GM21529 (cell line): ENCODE results near the gene ADAP1.
"Not testable (repeated sequence)": the region's sequence is repeated elsewhere in the genome, so short reads cannot be mapped to it uniquely, and the experiment has no call there.

Experiments
- ATAC-seq: cut with Tn5 transposase; IDR thresholded peaks from one replicate; pipeline ENCODE4 v1.9.1; 2021; ENCODE audit not compliant: unreplicated experiment

Gene ADAP1

DNA sequence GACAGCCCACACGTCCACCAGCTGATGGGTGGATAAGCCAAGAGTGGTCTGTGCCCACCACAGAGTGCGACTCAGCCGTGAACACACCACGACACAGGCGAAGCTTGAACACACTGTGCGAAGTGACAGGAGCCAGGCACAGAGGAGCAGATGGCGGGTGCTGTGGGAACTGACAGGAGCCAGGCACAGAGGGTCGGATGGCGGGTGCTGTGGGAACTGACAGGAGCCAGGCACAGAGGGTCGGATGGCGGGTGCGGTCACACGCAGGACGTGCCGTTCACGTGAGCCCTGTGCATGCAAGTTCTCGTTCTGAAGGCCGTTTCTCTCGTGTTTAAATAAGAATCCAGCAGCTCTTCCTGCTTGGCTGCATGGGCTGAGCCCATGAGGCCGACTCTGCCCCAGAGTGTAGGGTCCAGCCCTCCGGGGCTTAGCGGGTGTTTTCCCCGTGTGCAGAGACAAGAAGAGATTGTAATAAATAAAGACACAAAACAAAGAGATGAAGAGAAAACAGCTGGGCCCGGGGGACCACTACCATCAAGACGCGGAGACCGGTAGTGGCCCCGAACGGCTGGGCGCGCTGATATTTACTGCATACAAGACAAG, 5.9 kb upstream of the ADAP1 start:
- no peak for ATAC-seq

DNA sequence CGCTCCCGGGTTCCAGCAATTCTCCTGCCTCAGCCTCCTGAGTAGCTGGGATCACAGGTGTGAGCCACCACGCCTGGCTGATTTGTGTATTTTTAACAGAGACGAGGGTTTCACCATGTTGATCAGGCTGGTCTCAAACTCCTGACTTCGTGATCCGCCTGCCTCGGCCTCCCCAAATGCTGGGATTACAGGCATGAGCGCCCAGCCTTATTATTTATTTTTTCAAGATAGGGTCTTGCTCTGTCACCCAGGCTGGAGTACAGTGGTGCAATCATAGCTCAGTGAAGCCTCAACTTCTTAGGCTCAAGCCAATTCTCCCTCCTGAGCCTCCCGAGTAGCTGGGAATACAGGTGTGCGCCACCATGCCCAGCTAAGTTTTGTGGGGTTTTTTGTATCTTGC, 5.3 kb upstream of the ADAP1 start:
- not testable (repeated sequence) for ATAC-seq

DNA sequence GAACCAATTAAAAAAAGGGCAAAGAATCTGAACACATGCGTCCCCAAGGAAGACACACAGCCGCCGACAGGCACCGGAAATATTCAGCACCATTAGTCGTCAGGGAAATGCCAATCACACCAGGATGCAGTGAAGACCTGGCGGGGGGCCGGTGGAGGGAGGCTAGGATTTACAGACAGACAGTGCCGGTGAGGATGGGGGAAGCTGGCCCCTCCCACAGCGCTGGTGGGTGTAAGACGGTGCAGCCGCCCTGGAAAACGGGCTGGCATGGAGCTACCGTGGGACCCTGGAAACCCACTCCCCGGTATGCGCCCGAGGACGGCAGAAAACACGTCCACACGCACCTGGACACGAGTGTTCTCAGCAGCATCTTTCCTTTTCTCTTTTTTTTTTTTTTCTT, 4.8 kb upstream of the ADAP1 start:
- ATAC-seq = no peak

DNA sequence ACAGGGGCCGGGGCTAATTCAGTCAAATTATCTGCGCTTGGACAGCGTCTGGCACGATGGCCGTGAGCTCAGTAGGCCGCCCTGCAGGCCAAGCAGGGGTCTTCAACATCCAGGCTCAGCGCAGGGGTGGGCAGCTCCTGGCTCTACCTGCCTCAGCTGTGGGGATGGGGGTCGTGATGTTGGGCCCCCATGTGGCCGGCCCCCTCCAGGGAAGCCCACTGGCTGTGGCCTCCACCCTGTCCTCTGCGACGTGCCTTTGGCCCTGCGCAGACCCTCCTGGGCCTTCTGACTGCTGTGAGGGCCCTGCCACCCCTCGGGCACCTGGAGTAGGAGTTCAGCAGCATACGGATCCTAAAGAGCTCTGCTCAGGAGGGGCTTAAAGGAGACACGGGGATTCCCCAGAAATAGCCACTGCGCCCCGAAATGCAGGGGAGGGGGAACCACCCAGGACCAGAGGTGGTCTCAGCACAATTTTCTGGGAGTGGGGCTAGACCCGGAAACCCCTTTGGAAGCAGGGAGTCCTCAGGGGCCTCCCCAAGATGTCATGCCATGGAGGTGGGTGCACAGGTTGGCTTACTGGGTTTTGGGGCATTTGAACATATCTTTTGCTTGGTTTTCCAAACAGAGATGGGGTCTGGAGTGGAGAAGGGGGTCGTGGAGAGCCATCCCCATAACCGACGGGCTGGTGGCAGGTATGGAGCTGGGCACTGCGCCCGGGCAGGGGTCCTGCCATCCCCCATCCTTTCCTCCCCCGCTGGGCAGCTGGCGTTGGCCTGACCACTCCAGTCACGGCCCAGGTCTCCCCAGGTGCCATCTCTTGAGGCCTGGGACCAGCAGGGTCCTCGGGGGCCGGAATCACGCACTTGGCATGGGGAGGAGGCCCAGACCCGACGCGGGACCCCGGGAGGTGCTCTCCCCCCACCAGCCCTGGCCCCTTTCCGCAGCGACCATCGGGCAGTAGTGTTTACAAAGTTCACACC, 4.0 kb upstream of the ADAP1 start:
- ATAC-seq = no peak

DNA sequence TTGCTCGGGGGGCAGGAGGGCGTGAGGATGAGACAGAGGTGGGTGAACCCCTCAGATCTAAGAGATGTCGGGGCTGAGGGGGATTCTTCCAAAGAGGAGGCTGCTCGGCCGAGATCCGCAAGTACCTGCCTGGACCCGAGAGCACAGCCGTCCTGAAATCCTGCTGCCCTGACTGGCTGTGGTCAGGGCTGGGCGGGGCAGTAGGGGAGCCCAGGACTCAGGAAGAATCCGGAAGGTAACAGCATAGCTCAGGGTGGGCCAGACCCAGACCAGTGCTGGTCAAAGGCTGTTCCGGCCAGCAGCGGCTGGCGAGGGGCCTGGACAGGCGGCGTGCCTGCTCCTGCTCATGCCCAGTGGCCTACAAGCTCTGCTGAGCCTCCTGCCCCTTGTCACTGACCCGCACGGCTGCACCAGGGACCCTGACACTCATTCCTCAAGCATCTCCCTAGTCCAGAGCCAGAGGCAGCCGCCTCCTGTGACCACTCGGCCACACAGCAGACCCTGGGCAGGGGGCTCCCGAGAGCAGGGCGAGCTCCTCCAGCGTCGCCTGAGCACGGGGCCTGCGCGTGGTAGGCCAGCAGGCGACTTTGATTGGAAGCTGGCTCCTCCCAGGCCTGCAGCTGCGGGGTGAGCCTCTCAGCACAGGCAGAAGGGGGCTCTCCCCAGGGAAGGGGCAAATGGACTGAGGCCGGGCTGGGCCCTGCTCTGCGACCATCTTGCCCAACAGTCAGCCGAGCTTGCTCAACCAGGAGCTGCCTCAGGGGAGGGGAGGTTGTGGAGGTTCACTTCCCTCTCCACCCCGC, 3.1 kb upstream of the ADAP1 start:
- ATAC-seq = no peak

DNA sequence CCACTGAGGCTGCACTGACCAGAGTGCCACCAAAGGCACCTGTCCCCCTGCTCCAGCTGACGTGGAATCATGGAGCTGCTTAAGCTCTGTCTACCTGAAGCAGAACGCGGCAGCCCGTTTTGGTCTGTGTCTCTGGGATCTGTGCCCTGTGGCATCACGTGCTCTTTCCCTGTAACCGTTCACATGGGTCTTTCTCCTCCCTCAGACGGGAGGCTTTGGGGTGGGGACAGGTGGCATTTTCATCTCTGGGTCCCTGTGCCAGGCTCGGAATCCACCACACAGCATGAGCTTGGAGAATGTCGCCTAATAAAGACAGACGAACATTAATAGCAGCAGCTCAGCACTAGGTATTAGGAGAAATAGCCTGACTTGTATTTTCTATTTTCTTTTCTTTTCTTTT, 1.6 kb upstream of the ADAP1 start:
- ATAC-seq = no peak

DNA sequence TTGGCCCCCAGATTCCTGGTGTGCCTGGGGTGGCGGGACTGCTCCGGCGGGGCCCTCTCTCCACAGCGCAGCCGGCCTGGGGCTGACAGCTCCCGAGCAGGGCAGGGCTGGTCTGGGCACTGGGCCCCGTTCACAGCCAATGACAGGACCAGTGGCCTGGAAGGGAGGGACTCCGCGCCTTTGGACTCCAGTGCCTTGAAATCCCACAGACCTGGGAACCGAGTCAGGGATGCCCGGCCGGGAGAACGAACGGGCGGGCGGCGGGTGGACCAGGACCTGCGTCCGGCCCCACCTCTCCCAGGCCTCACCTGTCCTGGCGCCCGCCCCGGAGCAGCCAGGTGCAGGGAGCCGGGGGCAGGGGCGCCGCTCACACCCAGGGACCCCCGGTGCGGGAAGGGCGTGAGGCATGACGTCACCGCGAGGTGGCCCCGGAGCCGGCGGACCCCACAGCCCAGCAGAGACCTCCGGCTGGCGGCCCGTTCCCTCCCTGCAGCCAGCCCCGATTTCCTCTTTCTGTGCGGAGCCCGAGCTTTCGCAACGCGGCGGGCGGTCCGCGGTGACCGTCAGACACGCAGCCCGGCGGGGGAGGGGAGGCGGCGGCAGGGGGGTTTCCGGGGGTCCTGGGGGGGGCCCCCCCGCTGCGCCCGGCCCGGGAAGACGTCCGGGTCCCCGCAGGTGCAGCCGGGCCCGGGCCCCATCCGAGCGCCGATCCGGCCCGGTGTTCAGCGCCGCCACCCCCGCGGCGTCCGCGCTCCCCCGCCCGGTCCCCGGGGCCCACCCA, 743 bp downstream of the ADAP1 start:
- peak; percentile 22 for ATAC-seq

DNA sequence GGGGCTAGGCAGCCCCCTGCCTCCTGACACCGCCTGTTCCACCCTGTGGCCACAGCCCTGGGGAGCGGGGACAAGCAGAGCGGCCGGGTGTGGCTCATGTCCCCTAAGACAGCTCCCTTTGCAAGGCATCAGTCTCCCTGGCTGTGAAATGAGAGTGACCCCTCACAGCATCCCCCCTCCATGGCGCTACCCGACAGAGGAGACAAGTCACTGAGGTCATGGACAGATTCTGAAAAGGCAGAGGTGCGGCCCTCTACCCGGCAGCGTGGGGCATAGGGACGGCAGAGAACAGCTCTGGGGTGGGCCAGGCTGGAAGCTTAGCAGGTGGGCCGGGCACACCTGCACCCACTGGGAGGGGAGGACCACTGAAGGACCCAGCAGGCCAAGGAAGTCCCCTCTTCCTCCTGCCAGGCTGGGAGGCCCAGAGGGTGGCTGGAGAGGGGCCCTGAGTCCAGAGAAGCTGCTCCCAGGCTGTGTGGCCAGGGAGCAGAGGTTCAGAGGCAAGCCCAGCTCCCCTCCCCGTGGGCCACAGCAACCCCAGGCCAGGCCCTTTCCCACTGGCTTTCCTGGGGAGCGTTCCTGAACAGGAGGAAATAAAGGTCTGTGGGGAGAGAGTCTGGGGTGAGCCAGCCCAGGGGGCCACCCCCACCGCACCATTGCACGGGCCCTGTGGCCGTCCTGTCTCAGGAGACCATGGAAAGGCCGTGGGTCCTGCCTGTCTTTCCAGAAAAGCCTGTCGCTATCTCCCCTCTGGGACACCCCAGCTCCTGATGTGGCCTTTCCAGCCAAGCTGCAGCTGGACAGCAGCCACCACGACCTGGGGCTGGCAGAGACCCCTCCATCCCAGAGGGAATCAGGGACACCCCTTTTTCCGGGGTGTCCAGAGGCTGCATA, 1.7 kb downstream of the ADAP1 start:
- no peak for ATAC-seq

DNA sequence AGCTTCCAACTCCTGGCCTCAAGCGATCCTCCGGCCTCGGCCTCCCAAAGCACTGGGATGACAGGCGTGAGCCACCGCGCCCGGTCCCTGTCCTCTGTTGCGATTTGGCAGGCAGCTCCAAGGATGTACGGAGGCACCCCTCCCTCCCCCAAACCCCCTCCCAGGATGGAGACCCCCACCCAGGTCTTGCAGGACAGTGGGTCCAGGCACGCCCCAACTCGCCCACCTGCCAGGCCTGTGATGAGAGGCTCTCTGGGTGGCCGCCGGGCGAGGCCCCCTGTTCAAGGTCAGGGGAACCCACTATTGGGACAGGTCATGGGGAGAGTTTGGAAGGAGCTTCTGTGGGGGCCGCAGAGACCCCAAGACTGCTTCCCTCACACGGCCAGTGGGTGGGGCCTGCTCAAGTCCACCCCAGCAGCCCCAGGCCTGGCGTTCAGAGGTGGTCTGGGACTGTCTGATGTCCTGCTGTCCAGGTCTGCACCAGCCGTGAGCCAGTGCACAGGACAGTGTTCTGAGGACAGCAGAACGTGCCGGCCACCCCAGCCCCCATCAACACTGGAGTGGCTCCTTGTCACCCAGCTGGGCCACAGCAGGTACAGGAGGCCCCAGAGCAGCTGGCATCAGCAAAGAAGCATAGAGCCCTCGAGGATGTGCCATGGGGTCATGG, 2.5 kb downstream of the ADAP1 start:
- ATAC-seq = no peak

DNA sequence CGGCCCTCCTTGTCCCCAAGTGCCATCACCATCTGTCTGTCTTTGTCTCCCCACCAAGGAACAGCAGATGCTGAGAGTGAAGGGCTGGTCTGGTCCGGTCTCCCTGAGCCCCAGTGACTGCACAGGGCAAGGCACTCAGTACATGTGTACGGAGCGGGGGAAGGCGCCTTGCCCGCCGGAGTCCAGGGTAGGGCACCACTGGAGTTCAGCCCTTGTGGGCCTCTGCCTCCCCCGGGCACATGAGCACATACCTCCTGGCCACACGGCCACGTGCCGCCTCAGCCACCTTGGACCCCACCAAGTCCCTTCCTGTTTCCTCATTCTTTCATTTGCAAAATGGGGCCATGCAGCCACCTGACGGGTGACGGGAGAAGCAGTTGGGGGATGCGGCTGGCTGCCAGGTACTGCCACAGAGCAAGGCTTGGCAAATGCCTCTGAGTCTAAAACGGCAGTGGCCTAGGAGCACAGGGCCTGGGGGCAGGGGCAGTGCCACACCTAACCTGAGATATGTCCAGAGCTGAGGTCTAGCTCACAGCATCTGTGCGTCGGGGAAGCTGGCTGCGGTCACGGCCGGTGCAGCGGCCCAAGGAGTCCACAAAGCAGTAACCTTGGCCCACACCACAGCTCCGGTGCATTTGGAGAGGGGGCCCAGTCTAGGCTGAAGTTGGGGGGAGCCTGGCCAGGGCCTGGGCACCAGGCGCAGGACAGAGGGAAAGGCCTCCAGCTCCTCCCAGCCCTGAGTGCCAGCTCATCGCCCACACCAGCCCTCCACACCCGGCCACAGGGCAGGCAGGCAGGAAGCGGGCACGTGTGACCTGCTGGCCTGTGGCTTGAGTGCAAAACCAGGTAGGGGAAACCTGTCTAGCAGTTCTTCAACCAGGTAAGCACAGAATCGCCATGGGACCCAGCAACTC, 5.2 kb downstream of the ADAP1 start:
- ATAC-seq = no peak

DNA sequence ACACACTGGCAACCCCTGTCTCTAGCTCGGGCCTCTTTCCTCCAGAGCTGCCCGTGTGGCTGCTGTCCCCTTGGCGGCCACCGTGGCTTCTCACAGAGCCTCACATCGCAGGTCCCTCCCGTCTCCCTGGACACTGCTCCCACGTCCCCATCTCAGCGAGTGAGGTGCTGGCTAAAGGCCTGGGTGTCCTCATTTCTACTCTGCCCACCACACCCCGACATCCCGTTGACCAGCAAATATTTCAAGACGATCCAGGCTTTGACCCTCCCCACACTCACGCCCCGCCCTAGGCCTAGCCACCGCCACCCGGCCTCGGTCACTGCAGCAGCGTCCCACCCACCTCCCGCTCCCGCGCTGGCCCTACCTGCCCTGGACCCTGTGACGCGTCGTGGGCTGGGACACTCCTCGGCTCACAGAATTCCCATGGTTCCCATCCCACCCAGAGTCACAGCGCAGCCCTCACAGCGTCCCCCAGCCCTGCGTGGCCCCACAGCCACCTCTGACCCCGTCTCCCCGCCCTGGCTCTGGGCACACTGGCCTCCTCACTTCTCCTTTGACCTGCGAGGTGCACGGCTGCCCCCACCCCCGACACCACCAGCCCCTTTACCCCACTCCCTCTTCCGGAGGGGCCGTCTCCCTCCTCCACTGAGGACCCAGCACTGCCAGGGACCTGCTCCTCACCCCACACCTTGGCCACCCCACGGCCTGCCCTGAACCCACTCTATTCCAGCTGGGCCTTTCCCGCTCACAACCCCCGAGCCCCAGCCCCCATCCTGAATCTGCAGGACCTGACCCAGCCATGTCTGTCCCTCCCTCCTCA, 6.9 kb downstream of the ADAP1 start:
- no peak for ATAC-seq

DNA sequence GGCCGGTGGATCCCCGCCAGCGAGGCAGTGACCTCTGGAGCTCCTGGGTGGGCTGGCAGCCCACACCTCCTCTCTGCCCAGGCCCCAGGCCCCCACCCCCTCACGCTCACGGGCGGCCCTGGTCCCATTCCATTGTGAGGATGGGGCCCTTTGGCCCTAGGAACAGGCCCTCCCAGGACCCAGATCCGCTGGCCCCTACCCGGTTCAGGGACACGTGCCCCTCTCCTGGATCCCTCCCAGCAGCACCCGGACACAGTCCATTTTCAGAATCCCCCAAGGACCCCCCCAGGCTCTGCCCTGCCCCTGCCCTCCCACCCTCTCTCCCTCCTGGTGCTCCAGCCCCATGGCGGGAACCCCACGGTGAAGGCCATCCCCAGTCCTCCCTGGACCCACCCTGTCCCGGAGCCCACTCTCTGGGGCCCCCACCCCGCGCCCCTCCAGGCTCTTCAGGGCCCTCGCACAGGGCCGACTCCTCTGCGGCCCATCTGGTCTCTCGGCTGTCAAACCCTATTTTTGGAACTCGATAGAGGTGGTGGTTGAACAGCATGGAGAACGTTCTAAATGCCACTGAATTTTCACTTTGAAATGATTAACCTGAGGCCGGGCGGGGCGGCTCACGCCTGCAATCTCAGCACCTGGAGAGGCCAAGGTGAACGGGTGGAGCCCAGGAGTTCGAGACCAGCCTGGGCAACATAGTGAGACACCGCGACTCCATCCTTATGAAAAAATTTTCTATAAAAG, 8.1 kb downstream of the ADAP1 start:
- ATAC-seq = no peak

DNA sequence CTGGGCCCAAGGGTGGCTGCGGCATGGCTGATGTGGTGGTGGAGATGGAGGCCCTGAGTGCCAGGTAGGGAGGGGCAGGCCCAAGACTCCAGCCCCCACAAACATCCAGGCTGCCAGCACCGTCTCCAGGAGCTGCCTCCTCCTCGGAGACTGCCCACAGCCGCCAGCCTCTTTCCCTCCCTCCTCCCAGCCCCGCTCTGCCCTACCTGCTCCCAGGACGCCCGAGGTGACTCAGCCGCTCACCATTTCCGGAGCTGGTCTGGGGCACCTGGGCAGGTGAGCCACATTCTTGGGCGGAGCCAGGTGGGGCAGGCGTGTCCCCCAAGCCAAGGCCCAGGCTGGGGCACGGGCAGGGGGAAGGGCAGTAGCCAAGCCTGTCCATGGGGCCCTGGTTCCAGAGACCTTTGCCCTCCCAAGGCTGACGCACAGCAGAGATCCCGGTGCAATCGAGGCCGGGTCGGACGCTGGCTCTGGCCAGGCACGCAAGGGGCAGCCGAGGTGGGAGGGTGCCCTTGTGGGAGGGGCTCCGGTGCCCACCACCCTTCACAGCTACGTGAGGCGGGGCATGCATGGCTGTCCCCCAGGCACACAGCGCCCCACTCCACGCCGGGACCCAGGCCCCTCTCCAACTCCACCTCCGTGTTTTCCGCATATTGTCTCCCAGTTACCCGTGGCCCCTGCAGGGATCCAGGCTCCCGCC, 8.8 kb downstream of the ADAP1 start:
- ATAC-seq = no peak

DNA sequence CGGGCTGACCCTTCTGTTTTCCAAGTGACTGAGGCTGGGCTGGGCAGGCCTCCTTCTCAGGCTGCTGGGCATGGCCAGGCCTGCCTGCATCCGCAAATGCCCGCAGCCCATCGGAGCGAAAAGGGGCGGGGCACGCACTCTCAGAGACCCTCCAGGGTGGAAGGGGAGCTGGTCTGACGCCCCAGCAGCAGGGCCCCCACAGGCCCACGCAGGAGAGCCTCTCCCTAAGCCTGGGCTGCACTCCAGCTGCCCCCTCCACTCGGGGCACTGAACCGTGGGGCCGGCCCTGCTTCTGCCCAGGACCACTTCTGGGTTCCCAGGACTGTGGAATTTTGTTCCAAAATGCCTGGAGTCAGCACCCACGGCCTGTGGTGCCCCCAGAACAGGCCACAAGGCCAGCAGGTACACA, 9.3 kb downstream of the ADAP1 start:
- ATAC-seq = no peak

DNA sequence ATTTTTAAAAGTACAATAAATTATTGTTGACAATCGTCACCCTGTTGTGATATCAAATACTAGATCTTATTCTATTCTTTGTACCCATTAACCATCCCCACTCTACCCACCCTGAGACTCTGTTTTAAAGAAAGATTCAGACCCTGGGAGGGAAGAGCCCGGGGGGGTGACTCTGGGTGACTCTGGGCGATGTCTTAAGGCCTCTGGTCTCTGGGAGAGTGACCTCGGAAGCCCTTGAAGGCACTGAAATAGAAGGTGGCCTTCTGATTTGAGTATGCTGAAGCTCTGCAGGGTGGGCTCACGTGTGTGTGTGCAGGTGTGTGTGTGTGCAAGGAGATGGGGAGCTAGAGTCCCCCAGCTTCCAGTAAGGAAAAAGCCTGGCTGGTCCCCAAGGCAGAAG, 9.7 kb downstream of the ADAP1 start:
- no peak for ATAC-seq

DNA sequence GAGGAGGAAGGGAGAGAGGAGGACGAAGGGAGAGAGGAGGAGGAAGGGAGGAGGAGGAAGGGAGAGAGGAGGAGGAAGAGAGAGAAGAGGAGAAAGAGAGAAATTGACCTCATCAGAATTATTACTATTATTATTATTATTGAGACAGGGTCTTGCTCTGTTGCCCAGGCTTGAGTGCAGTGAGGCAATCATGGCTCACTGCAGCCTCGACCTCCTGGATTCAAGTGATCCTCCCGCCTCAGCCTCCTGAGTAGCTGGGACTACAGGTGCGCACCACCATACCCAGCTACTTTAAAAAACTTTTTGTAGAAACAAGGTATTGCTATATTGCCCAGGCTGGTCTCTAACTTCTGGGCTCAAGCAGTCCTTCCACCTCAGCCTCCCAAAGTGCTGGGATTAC, 10.7 kb downstream of the ADAP1 start:
- ATAC-seq = not testable (repeated sequence)
